Liver (tissue), 9 donors: ENCODE data around the gene POLE3. TPM values are rescaled to one million over a fixed set of nuclear protein-coding genes. Genes with fewer than 3 reads are reported as not detected.
A peak's percentile ranks its signal among the peaks of the same experiment; 100 is the strongest.

Experiments
- DNase-seq: peaks from one replicate; pipeline ENCODE4 v3.0.0-alpha.2; 2017; ENCODE audit warnings: low spot score
- H3K27ac ChIP-seq, 2 donors: one replicate each; pipeline ENCODE4 v1.7.0; 2013; ENCODE audit warnings: inconsistent platforms in 2 of 2, low read length in 2 of 2, control low read depth in 1 of 2, low read depth in 1 of 2, mild to moderate bottlenecking in 1 of 2
- H3K27me3 ChIP-seq, 4 donors: one replicate each; pipeline versions ENCODE4 v1.6.1 to v1.7.0; 2013; ENCODE audit warnings: low read length in 3 of 4, inconsistent platforms in 1 of 4, mild to moderate bottlenecking in 1 of 4, moderate library complexity in 1 of 4; ENCODE audit not compliant: control insufficient read depth in 4 of 4, insufficient read depth in 4 of 4
- H3K36me3 ChIP-seq, 4 donors: one replicate each; pipeline versions ENCODE4 v1.6.1 to v1.7.0; 2013; ENCODE audit warnings: low read length in 3 of 4, mild to moderate bottlenecking in 3 of 4, low read depth in 1 of 4, moderate library complexity in 1 of 4; ENCODE audit not compliant: control insufficient read depth in 4 of 4, insufficient read depth in 3 of 4
- H3K4me1 ChIP-seq, 4 donors: one replicate each; pipeline versions ENCODE4 v1.6.1 to v1.7.0; 2013; ENCODE audit warnings: low read length in 3 of 4, mild to moderate bottlenecking in 3 of 4, moderate library complexity in 1 of 4; ENCODE audit not compliant: control insufficient read depth in 4 of 4, insufficient read depth in 4 of 4
- H3K4me3 ChIP-seq, 3 donors: one replicate each; pipeline versions ENCODE4 v1.6.1 to v1.7.0; 2013; ENCODE audit warnings: low read length in 3 of 3, control low read depth in 1 of 3, low read depth in 1 of 3, mild to moderate bottlenecking in 1 of 3
- H3K9ac ChIP-seq, 2 donors: one replicate each; pipeline ENCODE4 v1.7.0; 2013; ENCODE audit warnings: low read length in 2 of 2, mild to moderate bottlenecking in 2 of 2, moderate library complexity in 2 of 2, control low read depth in 1 of 2, low read depth in 1 of 2
- H3K9me3 ChIP-seq, 4 donors: one replicate each; pipeline versions ENCODE4 v1.6.1 to v1.7.0; 2013; ENCODE audit warnings: low read length in 3 of 4; ENCODE audit not compliant: control insufficient read depth in 4 of 4
- ATF3 ChIP-seq: IDR thresholded peaks from 2 replicates; pipeline ENCODE4 v1.6.1; 2016; ENCODE audit warnings: antibody characterized with exemption
- CTCF ChIP-seq: fragments of 150-350 bp; IDR thresholded peaks from 2 replicates; pipeline ENCODE4 v1.5.1; 2017; ENCODE audit warnings: improper control_type of control experiment, low read depth, low read length; ENCODE audit not compliant: missing input control
- EGR1 ChIP-seq, 2 donors: IDR thresholded peaks; 2 replicates each; pipeline ENCODE4 v1.6.1; 2016 to 2018; ENCODE audit warnings: antibody characterized with exemption in 2 of 2, low read depth in 2 of 2
- FOXA1 ChIP-seq: IDR thresholded peaks from 2 replicates; pipeline ENCODE4 v1.6.1; 2016; ENCODE audit warnings: antibody characterized with exemption
- FOXA2 ChIP-seq: IDR thresholded peaks from 2 replicates; pipeline ENCODE4 v1.6.1; 2016; ENCODE audit warnings: antibody characterized with exemption
- GABPA ChIP-seq, 2 donors: IDR thresholded peaks in 1 of 2; conservative IDR thresholded peaks in 1 of 2; 2 replicates each; pipeline ENCODE4 v1.6.1; 2016; ENCODE audit warnings: antibody characterized with exemption in 2 of 2, mild to moderate bottlenecking in 1 of 2, moderate library complexity in 1 of 2
- HNF4A ChIP-seq, 2 donors: conservative IDR thresholded peaks; 2 replicates each; pipeline ENCODE4 v1.6.1; 2016; ENCODE audit warnings: antibody characterized with exemption in 2 of 2, mild to moderate bottlenecking in 2 of 2
- HNF4G ChIP-seq: IDR thresholded peaks from 2 replicates; pipeline ENCODE4 v1.6.1; 2016; ENCODE audit warnings: antibody characterized with exemption
- JUND ChIP-seq, 2 donors: IDR thresholded peaks; 2 replicates each; pipeline ENCODE4 v1.6.1; 2016; ENCODE audit warnings: antibody characterized with exemption in 2 of 2
- MAX ChIP-seq: IDR thresholded peaks from 2 replicates; pipeline ENCODE4 v1.6.1; 2016; ENCODE audit warnings: antibody characterized with exemption
- NR2F2 ChIP-seq: IDR thresholded peaks from 2 replicates; pipeline ENCODE4 v1.6.1; 2016; ENCODE audit warnings: antibody characterized with exemption
- RAD21 ChIP-seq, 2 donors: IDR thresholded peaks; 2 replicates each; pipeline ENCODE4 v1.6.1; 2016; ENCODE audit warnings: antibody characterized with exemption in 2 of 2, mild to moderate bottlenecking in 2 of 2
- REST ChIP-seq: IDR thresholded peaks from 2 replicates; pipeline ENCODE4 v1.6.1; 2016; ENCODE audit warnings: antibody characterized with exemption, mild to moderate bottlenecking
- RXRA ChIP-seq, 2 donors: IDR thresholded peaks; 2 replicates each; pipeline ENCODE4 v1.6.1; 2017 to 2018; ENCODE audit warnings: antibody characterized with exemption in 2 of 2, mild to moderate bottlenecking in 1 of 2
- SP1 ChIP-seq: IDR thresholded peaks from 2 replicates; pipeline ENCODE4 v1.6.1; 2018; ENCODE audit warnings: antibody characterized with exemption, mild to moderate bottlenecking
- TAF1 ChIP-seq: conservative IDR thresholded peaks from 2 replicates; pipeline ENCODE4 v1.6.1; 2016; ENCODE audit warnings: antibody characterized with exemption, mild to moderate bottlenecking
- YY1 ChIP-seq: IDR thresholded peaks from 2 replicates; pipeline ENCODE4 v1.6.1; 2016; ENCODE audit warnings: antibody characterized with exemption, mild to moderate bottlenecking
- ZBTB33 ChIP-seq: IDR thresholded peaks from 2 replicates; pipeline ENCODE4 v1.6.1; 2016; ENCODE audit warnings: antibody characterized with exemption
- WGBS: extraction: QIAGEN DNeasy Blood & Tissue Kit; methylation state at CpG from one replicate; pipeline ENCODE4 v1.1.7; 2013; 5-methylcytosine and 5-hydroxymethylcytosine counted together
- polyA plus RNA-seq, 2 donors: library from polyadenylated mRNA; stranded (reverse) in 1 of 2; unstranded in 1 of 2; fragments of 200-250 nt in 1 of 2; fragments of >200 nt in 1 of 2; fragmentation: Nextera tagmentation in 1 of 2; extraction: Ambion mirVana in 1 of 2; gene quantifications; one replicate each; pipeline versions ENCODE4 v1.2.1 to v1.2.3, GENCODE V29; 2013 to 2015
- total RNA-seq, 2 donors: library from RNA; depleted of rRNA; stranded (reverse); fragments of >200 nt; gene quantifications; one replicate each; pipeline ENCODE4 v1.2.3, GENCODE V29; 2014
- donor health status: healthy.
- donor health status: healthy.
- donor health status: healthy.
- donor health status: healthy.
- donor health status: healthy.

Gene POLE3
- total and polyA plus RNA-seq, 4 donors = 15.7 to 27.5 (median 22.8) TPM

- TF ChIP-seq REST = no peak
These were observed 40.7 kb downstream of the POLE3 start (continued) for GRCh38 chr9:113369855-113370140.

GRCh38 chr9:113368982-113369854, 41.3 kb downstream of the POLE3 start:
- Histone ChIP-seq H3K9me3 (no peaks in the 10 kb centered on the region), H3K36me3 (peaks cover 5 to 12% (median 9%) of the 10 kb centered on the region in 4 donors), H3K27me3 (no peaks in the 10 kb centered on the region), H3K4me1 (peaks cover 4 to 49% (median 33%) of the 10 kb centered on the region in 4 donors), H3K27ac (no peak overlapping the region), H3K9ac (no peak overlapping the region), H3K4me3 (peak overlapping the region in 1 of 3 donors; percentile 29)
- WGBS = 45% methylated on average over 13 of the region's 13 CpGs
- DNase-seq = no peak
- peak; percentile 79 to 86 for TF ChIP-seq HNF4A (conservative IDR thresholded peaks at IDR 0.05)
- no peak for TF ChIP-seq EGR1 (IDR thresholded peaks at IDR 0.05; ENCODE audit: low read depth in 2 of 2)
- TF ChIP-seq TAF1 = no peak
- TF ChIP-seq SP1 = peak; percentile 61
- no peak for TF ChIP-seq FOXA1
- TF ChIP-seq GABPA (IDR thresholded peaks at IDR 0.05 in 1 of 2, conservative IDR thresholded peaks at IDR 0.05 in 1 of 2) = no peak
- TF ChIP-seq ZBTB33 = no peak
- TF ChIP-seq ATF3 = no peak
- peak; percentile 60 for TF ChIP-seq MAX
- TF ChIP-seq CTCF = no peak
- peak; percentile 73 for TF ChIP-seq YY1
- TF ChIP-seq HNF4G = no peak
- TF ChIP-seq REST = no peak
- peak; percentile 11 to 26 for TF ChIP-seq RAD21 (IDR thresholded peaks at IDR 0.05)
- peak; percentile 82 to 87 for TF ChIP-seq RXRA (IDR thresholded peaks at IDR 0.05)
- TF ChIP-seq FOXA2 = peak; percentile 4
- peak; percentile 70 for TF ChIP-seq NR2F2
- peak in 1 of 2 donors; percentile 32 for TF ChIP-seq JUND (IDR thresholded peaks at IDR 0.05)
